Skeletal muscle satellite cell (primary cell): Measurements from ENCODE around the gene OLFML2B.
"Not testable (repeated sequence)": the region's sequence is repeated elsewhere in the genome, so short reads cannot be mapped to it uniquely, and the experiment has no call there.

Experiments used
- H3K27me3 ChIP-seq: 2 replicates; pipeline ENCODE4 v1.7.0; 2013; ENCODE audit warnings: low read length; ENCODE audit not compliant: control insufficient read depth, insufficient read depth
- H3K36me3 ChIP-seq: 2 replicates; pipeline ENCODE4 v1.7.0; 2013; ENCODE audit warnings: mild to moderate bottlenecking, control low read depth, low read length; ENCODE audit not compliant: insufficient read depth
- H3K4me1 ChIP-seq: 2 replicates; pipeline ENCODE4 v1.7.0; 2013; ENCODE audit warnings: low read length; ENCODE audit not compliant: control insufficient read depth, insufficient read depth
- H3K4me2 ChIP-seq: 2 replicates; pipeline ENCODE4 v1.7.0; 2013; ENCODE audit warnings: mild to moderate bottlenecking, low read length
- H3K4me3 ChIP-seq: 2 replicates; pipeline ENCODE4 v1.7.0; 2013; ENCODE audit warnings: low read length
- H3K9ac ChIP-seq: 2 replicates; pipeline ENCODE4 v1.7.0; 2013; ENCODE audit warnings: mild to moderate bottlenecking, low read depth, low read length, moderate library complexity
- H3K9me3 ChIP-seq: replicated peaks from 2 replicates; pipeline ENCODE4 v1.7.0; 2013; ENCODE audit warnings: mild to moderate bottlenecking, control low read depth, low read length

Gene OLFML2B

GRCh38 chr1:162018418-162018817 is 5.3 kb downstream of the OLFML2B start:
- H3K4me3 ChIP-seq = no peak overlapping the region
- peaks cover 9% of the 10 kb centered on the region for H3K27me3 ChIP-seq
- H3K36me3 ChIP-seq = no peaks in the 10 kb centered on the region
- H3K9ac ChIP-seq = no peak overlapping the region
- H3K4me1 ChIP-seq = peaks cover 46% of the 10 kb centered on the region
- H3K4me2 ChIP-seq = peak overlapping the region; percentile 11
- peaks cover under 1% of the 10 kb centered on the region for H3K9me3 ChIP-seq

DNA sequence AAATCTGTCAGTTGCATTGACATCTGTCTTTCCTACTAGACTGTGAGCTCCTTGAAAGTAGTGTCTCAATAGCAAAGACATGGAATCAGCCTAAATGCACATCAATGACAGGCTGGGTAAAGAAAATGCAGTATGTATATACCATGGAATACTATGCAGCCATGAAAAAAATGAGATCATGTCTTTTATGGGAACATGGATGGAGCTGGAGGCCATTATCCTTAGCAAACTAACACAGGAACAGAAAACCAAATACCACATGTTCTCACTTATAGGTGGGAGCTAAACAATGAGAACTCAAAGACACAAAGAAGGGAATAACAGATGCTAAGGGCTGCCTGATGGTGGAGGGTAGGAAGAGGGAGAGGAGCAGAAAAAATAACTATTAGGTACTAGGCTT is 5.9 kb downstream of the OLFML2B start:
- not testable (repeated sequence) for H3K27me3 ChIP-seq, H3K9me3 ChIP-seq, H3K4me2 ChIP-seq, H3K4me3 ChIP-seq, H3K9ac ChIP-seq, H3K36me3 ChIP-seq
- H3K4me1 ChIP-seq = peaks cover 39% of the 10 kb centered on the region

DNA sequence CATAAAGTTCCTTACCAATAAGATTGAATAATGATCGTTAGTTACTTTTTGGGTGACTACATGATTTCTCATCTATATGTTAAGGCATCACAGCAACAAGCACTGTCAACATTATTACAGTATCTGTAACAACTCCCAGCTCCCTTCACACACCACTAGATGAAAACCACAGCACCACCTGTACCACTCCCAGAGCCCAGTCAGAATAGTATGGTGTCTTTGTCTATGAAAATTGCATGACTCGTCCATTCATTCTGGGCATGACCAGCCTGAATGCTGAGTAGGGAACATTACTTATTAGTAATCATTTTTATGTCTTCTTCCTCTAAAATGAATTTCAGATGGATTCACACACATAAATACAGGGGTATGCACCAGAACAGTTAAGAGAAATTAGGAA is 7.0 kb downstream of the OLFML2B start:
- Histone ChIP-seq H3K4me3 (no peak overlapping the region), H3K9me3 (peaks cover 3% of the 10 kb centered on the region), H3K27me3 (peaks cover 9% of the 10 kb centered on the region), H3K9ac (no peak overlapping the region), H3K36me3 (no peaks in the 10 kb centered on the region), H3K4me1 (peaks cover 30% of the 10 kb centered on the region), H3K4me2 (no peak overlapping the region)

DNA sequence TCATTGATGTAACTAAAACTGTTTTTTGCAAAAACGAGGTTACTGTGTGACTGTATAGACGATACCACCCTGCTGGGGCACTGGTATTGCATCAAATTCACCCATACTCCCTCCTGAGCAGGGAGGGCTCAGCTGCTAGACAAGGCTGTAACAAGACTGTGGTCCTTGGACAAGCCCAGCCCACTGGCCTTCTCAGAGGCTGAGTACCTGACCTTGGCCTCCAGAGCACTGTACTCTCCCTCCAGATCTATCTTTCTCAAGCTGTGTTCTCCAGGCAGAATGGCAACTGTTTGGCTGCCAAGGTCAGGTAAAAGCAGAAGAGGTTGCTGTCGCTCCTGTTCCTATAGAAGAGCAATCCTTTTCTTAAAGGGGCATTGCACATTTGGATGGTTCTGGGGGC is 8.5 kb downstream of the OLFML2B start:
- Histone ChIP-seq H3K9ac (no peak overlapping the region), H3K9me3 (peaks cover 3% of the 10 kb centered on the region), H3K4me1 (peaks cover 24% of the 10 kb centered on the region), H3K27me3 (peaks cover 9% of the 10 kb centered on the region), H3K4me3 (no peak overlapping the region), H3K4me2 (no peak overlapping the region), H3K36me3 (no peaks in the 10 kb centered on the region)

DNA sequence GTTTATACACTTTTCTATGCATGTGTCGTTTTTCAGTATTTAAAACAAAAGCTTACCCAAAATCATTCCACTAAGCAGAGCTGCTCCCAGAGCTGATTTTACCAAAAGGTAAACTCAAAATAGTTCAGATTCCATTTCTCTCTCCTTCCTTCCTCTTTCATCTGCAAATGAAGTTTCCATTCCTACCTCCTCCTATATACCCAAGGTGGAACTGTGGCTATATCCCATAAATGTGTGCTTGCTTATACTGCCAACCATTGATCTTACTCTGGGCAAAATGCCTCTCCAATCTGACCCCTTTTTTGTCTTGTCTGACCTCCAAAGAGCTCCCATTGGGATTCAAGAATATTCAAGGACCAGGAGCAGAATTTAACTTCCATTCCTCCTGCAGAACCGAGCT is 9.5 kb downstream of the OLFML2B start:
- Histone ChIP-seq H3K4me3 (no peak overlapping the region), H3K27me3 (peaks cover 12% of the 10 kb centered on the region), H3K9ac (no peak overlapping the region), H3K4me1 (peaks cover 21% of the 10 kb centered on the region), H3K36me3 (no peaks in the 10 kb centered on the region), H3K9me3 (peaks cover 3% of the 10 kb centered on the region), H3K4me2 (no peak overlapping the region)

DNA sequence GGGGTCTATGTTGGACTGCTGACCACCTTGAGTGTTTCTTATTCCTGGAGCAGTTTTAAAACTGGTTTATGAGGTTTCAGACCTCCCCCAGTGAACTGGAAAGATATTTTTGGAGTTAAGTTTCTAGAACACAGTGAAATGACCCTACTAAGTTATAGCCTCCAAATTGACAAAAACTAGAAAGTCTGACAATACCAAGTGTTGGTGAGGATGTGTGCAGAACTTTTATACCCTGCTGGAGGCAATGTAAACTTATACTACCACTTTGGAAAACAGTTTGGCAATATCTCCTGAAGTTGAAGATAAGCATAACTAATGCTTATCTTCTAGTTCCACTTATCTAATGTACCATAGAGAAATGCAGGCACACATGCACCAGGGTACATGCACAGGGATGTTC is 10.4 kb downstream of the OLFML2B start:
- Histone ChIP-seq H3K9me3 (peaks cover 3% of the 10 kb centered on the region), H3K4me3 (no peak overlapping the region), H3K9ac (no peak overlapping the region), H3K4me2 (no peak overlapping the region), H3K36me3 (no peaks in the 10 kb centered on the region), H3K4me1 (peaks cover 17% of the 10 kb centered on the region), H3K27me3 (peaks cover 12% of the 10 kb centered on the region)

- H3K4me3 ChIP-seq = no peak overlapping the region
- no peak overlapping the region for H3K9ac ChIP-seq
- H3K4me2 ChIP-seq = no peak overlapping the region
- peaks cover 3% of the 10 kb centered on the region for H3K9me3 ChIP-seq
- H3K27me3 ChIP-seq = peaks cover 28% of the 10 kb centered on the region
- H3K4me1 ChIP-seq = peaks cover 17% of the 10 kb centered on the region
- H3K36me3 ChIP-seq = no peaks in the 10 kb centered on the region
Observed at GRCh38 chr1:162011337-162012012, 12.2 kb downstream of the OLFML2B start.

DNA sequence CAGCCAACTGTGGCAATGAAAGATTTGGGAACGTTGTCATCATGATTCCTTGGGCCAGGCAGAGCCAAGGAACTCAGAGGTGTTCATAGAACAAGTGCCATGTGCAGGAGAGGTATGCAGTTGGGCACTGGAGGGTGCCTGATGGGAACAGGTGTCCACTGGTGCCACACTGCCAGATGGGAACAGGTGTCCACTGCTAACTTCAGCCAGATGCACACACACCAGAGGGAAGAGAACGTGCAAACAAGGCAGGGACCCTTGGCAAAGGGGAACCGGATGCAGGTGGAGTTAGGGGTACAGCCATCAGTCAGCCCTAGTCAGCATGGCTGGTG is 13.5 kb downstream of the OLFML2B start:
- Histone ChIP-seq H3K4me1 (peaks cover 20% of the 10 kb centered on the region), H3K9ac (no peak overlapping the region), H3K36me3 (no peaks in the 10 kb centered on the region), H3K4me3 (no peak overlapping the region), H3K27me3 (peaks cover 21% of the 10 kb centered on the region), H3K4me2 (no peak overlapping the region), H3K9me3 (peaks cover 3% of the 10 kb centered on the region)

GRCh38 chr1:162009501-162010174 is 14.0 kb downstream of the OLFML2B start:
- Histone ChIP-seq H3K4me2 (no peak overlapping the region), H3K36me3 (no peaks in the 10 kb centered on the region), H3K9ac (no peak overlapping the region), H3K4me1 (peaks cover 26% of the 10 kb centered on the region), H3K9me3 (peaks cover 3% of the 10 kb centered on the region), H3K4me3 (no peak overlapping the region), H3K27me3 (peaks cover 21% of the 10 kb centered on the region)

GRCh38 chr1:162008799-162009198 is 14.9 kb downstream of the OLFML2B start:
- Histone ChIP-seq H3K4me3 (no peak overlapping the region), H3K27me3 (peaks cover 21% of the 10 kb centered on the region), H3K9ac (no peak overlapping the region), H3K4me2 (no peak overlapping the region), H3K4me1 (peaks cover 33% of the 10 kb centered on the region), H3K9me3 (peaks cover 3% of the 10 kb centered on the region), H3K36me3 (no peaks in the 10 kb centered on the region)

DNA sequence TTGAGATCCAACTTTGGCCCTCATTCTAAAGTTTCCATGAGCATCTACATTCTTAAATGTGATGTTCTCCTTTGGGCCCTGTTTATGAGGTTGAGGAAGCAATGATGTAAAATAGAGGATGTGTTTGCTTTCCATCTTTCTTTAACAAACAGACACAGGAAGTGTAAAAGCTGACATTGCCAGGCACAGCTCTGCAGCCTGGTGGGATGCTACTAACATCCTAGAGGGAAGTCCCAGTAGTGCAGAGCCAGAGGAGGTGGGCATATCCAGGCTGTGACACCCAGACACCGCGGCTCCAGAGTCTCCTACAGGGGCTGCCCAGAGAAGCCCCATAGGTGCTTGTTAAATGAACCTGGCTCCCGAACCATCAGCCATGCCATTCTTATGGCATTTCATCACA is 16.2 kb downstream of the OLFML2B start:
- H3K36me3 ChIP-seq = no peaks in the 10 kb centered on the region
- H3K4me2 ChIP-seq = no peak overlapping the region
- H3K9me3 ChIP-seq = no peaks in the 10 kb centered on the region
- peaks cover 46% of the 10 kb centered on the region for H3K4me1 ChIP-seq
- no peak overlapping the region for H3K9ac ChIP-seq
- no peak overlapping the region for H3K4me3 ChIP-seq
- H3K27me3 ChIP-seq = peaks cover 21% of the 10 kb centered on the region

DNA sequence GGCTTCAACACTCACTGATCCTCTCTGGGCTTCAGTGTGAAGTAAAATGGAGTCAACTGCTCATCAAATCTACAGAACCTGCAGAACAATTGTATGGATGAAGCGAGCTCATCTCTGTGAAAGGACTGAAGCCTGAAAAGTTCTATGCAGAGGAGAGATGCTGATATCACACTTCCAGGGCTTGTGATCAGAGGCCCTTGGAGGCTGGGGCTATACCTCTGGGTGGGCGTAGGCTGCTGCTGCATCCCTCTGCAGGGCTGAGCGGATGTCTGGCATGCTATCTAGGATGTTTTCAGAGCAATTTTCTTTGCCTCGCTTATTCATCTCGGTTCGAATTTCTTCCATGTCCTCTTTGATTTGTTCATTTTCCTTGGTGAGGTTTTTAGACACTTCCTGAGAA is 17.6 kb downstream of the OLFML2B start:
- peaks cover 29% of the 10 kb centered on the region for H3K27me3 ChIP-seq
- no peak overlapping the region for H3K4me2 ChIP-seq

More for the DNA sequence above, 17.6 kb downstream of the OLFML2B start:
- H3K4me3 ChIP-seq = no peak overlapping the region
- H3K9ac ChIP-seq = no peak overlapping the region
- no peaks in the 10 kb centered on the region for H3K9me3 ChIP-seq
- H3K36me3 ChIP-seq = no peaks in the 10 kb centered on the region
- H3K4me1 ChIP-seq = peaks cover 45% of the 10 kb centered on the region
